Mesothelial cell of epicardium (in vitro differentiated cells): ENCODE data around the gene DISP1. TPM values are rescaled to one million over a fixed set of nuclear protein-coding genes. Genes with fewer than 3 reads are reported as not detected.

Source experiments
- DNase-seq, 2 experiments: peaks; one replicate each; pipeline ENCODE4 v3.0.0; 2021; ENCODE audit warnings: low spot score in 2 of 2; ENCODE audit not compliant: unreplicated experiment in 2 of 2
- H3K27ac Mint-ChIP-seq: 2 replicates; pipeline ENCODE4 v1.8.0; 2021; ENCODE audit warnings: mixed read lengths
- H3K27me3 Mint-ChIP-seq: 2 replicates; pipeline ENCODE4 v1.8.0; 2021; ENCODE audit warnings: low read depth, mixed read lengths
- H3K36me3 Mint-ChIP-seq: 2 replicates; pipeline ENCODE4 v1.8.0; 2021; ENCODE audit warnings: mixed read lengths
- H3K4me1 Mint-ChIP-seq: 2 replicates; pipeline ENCODE4 v1.8.0; 2021; ENCODE audit warnings: mixed read lengths
- H3K4me3 Mint-ChIP-seq: 2 replicates; pipeline ENCODE4 v1.8.0; 2021; ENCODE audit warnings: mild to moderate bottlenecking, moderate library complexity, mixed read lengths
- H3K9me3 Mint-ChIP-seq: 2 replicates; pipeline ENCODE4 v1.8.0; 2021; ENCODE audit warnings: mixed read lengths
- total RNA-seq: library from RNA; stranded (reverse); gene quantifications from 3 replicates; pipeline ENCODE4 v1.2.1, GENCODE V29; 2021
- TF ChIP-seq, protein P1 (sequence below): fragments of 200-600 bp; sonication (generic); IDR thresholded peaks from one replicate; pipeline ENCODE4 v1.5.0; 2021; ENCODE audit warnings: antibody characterized with exemption; ENCODE audit not compliant: unreplicated experiment

The DISP1 gene
- total RNA-seq, 1 donor from 2014 or later, result 91.7 TPM

DNA sequence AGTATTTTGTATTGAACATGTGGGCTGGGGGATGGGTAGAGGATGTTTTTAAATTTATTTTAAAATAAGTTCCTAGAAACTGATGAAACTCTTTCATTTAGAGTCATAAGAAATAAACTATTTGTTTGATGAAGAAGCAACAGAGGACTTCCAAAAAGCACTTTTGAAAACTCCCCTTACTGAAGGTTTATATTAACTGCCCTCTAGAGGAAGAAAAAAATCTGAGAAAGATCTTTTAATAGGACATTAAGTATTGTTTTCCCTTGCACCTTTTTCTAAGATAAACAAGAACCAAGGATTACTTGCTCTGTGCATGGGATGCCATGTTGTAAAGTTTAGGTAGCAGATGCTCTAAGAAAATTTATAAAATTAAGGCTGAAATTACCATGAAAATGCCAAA lies 14.1 kb downstream of the DISP1 start:
- TF ChIP-seq, protein P1, sequence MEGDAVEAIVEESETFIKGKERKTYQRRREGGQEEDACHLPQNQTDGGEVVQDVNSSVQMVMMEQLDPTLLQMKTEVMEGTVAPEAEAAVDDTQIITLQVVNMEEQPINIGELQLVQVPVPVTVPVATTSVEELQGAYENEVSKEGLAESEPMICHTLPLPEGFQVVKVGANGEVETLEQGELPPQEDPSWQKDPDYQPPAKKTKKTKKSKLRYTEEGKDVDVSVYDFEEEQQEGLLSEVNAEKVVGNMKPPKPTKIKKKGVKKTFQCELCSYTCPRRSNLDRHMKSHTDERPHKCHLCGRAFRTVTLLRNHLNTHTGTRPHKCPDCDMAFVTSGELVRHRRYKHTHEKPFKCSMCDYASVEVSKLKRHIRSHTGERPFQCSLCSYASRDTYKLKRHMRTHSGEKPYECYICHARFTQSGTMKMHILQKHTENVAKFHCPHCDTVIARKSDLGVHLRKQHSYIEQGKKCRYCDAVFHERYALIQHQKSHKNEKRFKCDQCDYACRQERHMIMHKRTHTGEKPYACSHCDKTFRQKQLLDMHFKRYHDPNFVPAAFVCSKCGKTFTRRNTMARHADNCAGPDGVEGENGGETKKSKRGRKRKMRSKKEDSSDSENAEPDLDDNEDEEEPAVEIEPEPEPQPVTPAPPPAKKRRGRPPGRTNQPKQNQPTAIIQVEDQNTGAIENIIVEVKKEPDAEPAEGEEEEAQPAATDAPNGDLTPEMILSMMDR, result no peak
- no peaks in the 10 kb centered on the region for H3K27me3 Mint-ChIP-seq
- H3K4me3 Mint-ChIP-seq, result no peak overlapping the region
- peaks cover 68% of the 10 kb centered on the region for H3K4me1 Mint-ChIP-seq
- H3K36me3 Mint-ChIP-seq, result no peaks in the 10 kb centered on the region
- no peak for DNase-seq
- H3K27ac Mint-ChIP-seq, result peak overlapping the region; percentile 58
- H3K9me3 Mint-ChIP-seq, result no peaks in the 10 kb centered on the region

DNA sequence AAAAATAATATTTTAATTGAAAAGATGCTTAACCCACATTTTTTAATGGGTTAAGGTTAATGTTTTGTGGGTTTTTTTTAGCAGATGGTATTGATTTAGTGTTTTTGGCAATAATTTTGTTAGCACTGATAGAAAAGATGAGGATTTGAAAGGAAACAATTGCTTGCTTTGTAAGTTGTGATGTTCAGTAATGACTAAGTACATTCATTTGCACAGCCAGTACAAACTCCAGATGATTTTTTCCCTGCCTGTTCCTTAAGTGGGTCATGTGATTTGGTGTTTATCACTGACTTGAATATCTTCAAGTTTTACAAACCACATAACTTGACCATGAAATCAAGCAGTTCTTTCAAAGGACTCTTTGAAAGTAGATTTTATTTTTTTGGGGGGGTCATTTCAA lies 15.0 kb downstream of the DISP1 start:
- Mint-ChIP-seq H3K36me3 (peaks cover under 1% of the 10 kb centered on the region), H3K4me1 (peaks cover 64% of the 10 kb centered on the region), H3K9me3 (no peaks in the 10 kb centered on the region), H3K27me3 (no peaks in the 10 kb centered on the region), H3K27ac (peak overlapping the region; percentile 93), H3K4me3 (no peak overlapping the region)
- TF ChIP-seq, protein P1, result no peak
- no peak for DNase-seq

DNA sequence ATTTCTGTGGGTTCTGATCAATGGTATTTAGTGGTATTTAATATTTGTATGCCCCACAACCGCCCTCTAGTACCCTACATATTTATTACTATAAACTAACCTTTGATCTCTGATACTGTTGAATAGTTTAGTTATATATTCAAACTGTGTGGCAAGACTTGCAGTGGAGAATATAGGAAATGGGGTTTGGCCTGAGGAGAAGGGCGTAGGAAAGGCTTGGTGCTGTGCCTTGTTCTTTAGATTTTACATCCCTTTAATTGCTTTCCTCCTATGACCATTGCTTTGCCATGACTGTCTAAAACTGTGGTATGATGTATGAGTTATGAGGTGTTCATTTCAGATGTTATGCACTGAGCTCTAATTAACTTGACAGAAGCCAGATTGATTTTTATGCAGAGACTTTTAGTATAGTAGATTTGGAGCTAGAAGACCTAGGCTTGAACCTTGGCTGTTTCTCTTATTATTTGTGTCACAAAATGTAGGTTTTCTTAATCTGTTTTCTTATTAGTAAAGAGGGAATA lies 18.6 kb downstream of the DISP1 start:
- peaks cover 9% of the 10 kb centered on the region for H3K36me3 Mint-ChIP-seq
- H3K4me1 Mint-ChIP-seq, result peaks cover 45% of the 10 kb centered on the region
- H3K4me3 Mint-ChIP-seq, result no peak overlapping the region
- TF ChIP-seq, protein P1, result no peak
- no peaks in the 10 kb centered on the region for H3K27me3 Mint-ChIP-seq
- no peak for DNase-seq
- H3K9me3 Mint-ChIP-seq, result no peaks in the 10 kb centered on the region
- H3K27ac Mint-ChIP-seq, result peak overlapping the region; percentile 82

DNA sequence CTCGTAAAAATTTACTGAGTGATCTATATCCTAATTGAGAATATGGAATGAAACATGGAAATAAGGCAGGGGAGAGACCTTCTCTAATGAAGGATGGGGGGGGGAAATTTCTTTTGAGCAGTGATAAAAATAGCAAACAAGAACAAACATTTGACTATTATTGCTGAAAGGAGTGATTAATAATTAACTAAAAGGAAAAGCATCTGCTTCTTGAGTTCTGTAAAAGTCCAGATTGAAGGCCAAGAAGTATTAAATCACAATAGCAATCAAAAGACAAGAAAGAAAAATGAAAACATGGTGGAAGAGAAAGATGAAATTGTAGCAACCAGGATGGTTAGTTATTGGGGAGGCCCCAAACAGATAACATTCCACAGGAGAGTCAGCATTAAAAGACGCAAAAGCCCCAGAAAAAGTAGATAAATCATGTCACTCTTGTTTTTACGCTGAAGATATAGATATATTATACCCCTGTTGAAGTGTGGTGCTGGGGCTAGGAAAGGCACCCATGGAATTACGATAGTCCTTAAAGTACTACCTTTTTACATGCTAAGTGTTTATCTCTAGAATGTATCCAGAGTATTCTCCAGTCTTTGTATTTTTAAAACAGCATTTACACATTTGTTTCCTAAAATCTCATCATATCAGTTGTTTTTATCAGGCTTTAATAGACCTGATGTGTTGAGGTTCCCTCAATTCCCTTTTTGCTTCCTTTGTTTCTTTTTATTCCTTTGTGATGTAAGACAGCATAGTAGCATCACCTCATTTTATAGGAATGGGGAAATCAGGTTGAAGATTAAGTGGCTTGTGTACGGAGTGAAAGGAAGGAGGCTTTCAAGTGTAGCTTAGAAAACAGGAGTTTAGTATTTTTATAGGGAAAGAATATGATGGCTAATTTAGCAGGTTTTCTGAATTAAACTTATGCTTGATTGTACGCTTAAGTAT lies 28.9 kb downstream of the DISP1 start:
- Mint-ChIP-seq H3K9me3 (peaks cover 20% of the 10 kb centered on the region), H3K27me3 (no peaks in the 10 kb centered on the region), H3K4me1 (peaks cover 37% of the 10 kb centered on the region), H3K36me3 (peaks cover 25% of the 10 kb centered on the region), H3K4me3 (peak overlapping the region; percentile 7), H3K27ac (peak overlapping the region; percentile 96)
- no peak for DNase-seq
- TF ChIP-seq, protein P1, result no peak

DNA sequence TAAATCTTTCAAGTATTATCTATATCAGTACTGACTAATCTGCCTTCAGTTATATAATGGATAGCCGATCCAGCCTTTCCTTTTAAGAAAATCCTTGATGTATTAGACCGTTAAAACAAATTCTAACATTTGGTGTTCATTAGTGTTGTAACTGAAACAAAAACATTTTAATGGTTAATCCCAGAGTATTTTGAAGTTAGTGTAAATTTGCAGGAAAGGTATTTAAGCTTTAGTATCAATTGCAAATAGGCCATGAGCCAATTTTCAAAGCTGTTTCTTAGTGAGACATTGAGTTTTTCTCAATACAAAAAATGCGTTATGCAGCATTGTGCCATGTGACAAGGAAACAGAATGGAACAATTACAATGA lies 29.6 kb downstream of the DISP1 start:
- no peak for DNase-seq
- H3K4me3 Mint-ChIP-seq, result no peak overlapping the region
- no peaks in the 10 kb centered on the region for H3K27me3 Mint-ChIP-seq
- peaks cover 39% of the 10 kb centered on the region for H3K4me1 Mint-ChIP-seq
- peaks cover 19% of the 10 kb centered on the region for H3K36me3 Mint-ChIP-seq
- TF ChIP-seq, protein P1, result no peak
- peaks cover 14% of the 10 kb centered on the region for H3K9me3 Mint-ChIP-seq
- H3K27ac Mint-ChIP-seq, result peak overlapping the region; percentile 89
